T1000 (cell line): ENCODE measurements around the gene APOL2.
"Not testable (repeated sequence)": the region's sequence is repeated elsewhere in the genome, so short reads cannot be mapped to it uniquely, and the experiment has no call there.

Source experiments
- DNase-seq: peaks from one replicate; lab custom pipeline; 2025; ENCODE audit warnings: mixed read lengths; lab: John Stamatoyannopoulos, UW

APOL2 gene

DNA sequence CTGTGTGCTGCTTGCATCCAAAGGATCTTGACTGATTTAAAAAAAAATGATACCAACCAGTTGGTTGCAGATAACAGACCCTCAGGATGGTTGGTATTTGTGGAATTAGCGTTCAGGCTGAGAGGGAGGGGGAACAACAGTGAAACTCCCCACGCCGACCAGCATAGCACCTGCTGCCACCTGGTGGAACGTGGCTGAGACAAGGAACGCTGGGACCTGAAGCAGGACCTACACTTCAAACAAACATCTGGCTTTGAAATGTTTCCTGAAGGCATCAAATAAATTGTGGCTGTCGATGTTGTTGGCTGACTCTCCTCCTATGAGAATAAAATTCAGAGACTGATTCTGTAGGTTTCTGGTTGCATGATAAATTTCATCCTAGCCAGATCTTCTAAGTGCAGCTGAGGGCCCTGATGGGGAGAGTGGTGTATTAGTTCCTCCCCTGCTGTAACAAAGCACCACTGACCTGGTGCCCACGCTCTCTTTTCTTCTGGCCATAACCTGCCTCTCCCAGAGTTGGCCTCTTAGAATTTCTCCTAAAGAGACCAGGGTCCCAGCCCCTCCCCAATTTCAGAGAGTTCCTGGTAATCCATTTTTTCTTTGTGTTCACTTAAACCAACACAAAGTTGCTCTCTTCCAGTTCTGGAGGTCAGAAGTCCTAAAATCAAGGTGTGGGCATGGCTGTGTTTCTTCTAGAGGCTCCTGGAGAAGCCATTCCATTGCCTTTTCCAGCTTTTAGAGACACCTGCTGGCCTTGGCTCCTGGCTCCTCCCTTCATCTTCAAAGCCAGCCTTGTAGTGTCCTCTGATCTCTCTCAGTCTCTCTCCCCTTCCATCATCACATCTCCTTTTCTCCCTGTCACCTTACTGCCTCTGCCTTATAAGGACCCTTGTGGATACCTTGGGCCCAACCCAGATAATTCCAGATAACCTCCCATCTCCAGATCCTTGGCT, 17.3 kb downstream of the APOL2 start:
- no peak for DNase-seq

- DNase-seq: no peak
Measured at GRCh38 chr22:36220451-36220921, 18.8 kb downstream of the APOL2 start.

GRCh38 chr22:36218648-36219193, 20.6 kb downstream of the APOL2 start:
- DNase-seq: no peak

DNA sequence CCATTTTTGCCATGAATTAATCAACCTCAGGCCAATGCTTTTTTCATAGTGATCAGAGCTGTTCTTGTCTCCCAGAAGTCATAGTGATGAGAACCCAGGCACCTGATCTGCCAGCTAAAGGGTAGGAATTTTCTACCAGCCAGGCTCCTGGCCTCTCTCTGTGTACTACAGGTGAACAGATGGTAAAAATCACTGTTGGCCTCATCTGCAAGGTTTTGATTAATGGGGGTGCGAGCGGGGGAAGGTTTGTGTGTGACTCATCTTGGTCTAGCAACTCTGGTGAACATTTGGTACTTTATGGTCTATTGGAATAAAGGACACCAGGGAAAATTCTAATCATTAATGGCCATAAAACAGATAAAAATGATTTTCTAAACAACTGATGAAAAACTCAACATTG, 23.3 kb downstream of the APOL2 start:
- no peak for DNase-seq

DNA sequence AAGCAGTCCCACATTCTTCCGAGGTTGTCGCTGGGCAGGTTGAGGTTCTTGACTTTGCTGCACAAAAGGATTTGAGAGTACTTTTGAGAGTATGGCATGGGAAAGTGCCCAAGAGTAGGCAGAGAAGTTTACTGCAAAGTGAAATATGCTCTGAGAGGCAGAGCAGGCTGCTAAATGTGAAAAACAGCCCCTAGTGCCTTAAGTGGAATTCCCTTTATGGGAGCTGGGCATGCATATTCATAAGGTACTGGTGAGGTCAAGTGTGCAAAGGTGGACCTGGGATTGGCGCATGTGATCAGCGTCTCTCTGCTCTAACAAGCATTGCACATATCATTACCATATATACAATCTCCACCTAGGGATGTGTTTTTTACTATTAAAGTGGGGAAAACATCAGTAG, 25.7 kb downstream of the APOL2 start:
- no peak for DNase-seq

DNA sequence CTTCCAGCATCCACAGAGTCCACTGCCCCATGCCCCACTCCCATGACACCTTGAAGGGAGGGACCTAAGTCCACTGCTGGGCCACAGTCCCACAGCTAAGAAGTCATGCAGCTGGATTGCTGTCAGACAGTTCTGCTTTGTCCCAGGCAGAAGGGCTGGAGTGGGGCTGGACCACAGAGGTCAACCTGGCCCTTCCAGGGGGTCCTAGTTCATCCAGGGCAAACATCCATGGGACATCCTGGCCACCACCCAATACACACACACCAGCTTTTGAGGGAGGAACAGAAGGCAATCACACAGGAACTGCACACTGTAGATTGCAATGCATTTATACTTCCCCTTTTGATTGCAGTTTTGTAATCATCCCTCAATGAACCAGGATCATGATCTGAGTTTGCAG, 26.4 kb downstream of the APOL2 start:
- DNase-seq: no peak

DNA sequence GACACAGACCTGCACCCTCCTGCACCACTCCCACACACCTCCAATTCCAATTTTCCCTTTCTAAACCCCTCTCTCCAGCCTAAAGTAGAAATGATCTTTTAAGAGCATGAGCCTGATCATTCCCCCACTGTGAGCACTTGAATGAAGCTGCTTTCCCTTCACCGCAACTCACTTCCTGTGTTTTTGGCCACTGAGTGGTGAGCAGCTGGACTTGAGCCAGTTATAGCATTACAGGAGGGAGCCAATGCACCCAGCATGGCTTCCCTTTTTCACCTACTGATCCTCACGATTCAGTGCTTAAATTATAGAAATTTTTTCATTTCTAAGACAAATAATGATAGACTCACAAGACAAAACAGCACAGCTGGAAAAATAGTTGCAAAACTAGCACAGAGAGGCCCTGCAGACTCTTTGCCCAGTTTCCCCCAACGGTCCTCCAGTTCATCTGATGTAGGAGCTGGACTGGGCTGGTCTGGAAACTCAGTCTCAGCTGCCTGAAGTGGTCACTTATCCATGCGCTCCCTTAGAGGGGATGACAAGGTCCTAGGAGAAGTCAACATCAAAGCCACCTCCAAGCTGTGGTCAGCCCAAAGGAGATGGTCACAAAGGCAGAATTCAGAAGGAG, 28.0 kb downstream of the APOL2 start:
- DNase-seq: no peak

DNA sequence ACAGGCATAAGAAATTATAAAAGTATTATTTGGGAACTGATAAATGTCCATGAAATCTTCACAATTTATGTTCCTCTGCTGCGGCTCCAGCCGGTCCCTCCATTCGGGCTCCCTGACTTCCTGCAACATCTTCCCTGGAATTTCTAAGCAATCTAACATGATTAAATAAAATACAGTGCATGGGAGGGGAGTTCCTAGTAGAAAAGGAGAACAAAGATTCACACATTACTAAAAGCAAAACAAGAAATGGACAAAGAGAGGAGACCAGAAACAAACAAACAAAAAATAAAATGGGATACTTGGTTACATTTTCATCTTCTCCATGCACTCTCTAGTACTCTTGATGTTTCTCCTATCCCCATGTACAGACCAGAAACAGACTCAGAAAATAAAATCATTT, 29.1 kb downstream of the APOL2 start:
- no peak for DNase-seq

DNA sequence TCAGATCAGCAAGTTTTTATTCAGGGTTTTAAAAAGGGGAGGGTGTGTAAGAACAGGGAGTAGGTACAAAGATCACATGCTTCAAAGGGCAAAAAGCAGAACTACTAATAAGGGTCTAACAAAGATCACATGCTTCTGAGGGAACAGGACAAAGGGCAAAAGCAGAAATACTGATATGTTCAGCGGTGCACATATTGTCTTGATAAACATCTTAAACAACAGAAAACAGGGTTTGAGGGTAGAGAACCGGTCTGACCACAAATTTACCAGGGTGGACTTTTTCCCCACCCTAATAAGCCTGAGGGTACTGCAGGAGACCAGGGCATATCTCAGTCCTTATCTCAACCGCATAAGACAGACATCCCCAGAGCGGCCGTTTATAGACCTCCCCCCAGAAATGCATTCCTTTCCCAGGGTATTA, 29.8 kb downstream of the APOL2 start:
- not testable (repeated sequence) for DNase-seq

DNA sequence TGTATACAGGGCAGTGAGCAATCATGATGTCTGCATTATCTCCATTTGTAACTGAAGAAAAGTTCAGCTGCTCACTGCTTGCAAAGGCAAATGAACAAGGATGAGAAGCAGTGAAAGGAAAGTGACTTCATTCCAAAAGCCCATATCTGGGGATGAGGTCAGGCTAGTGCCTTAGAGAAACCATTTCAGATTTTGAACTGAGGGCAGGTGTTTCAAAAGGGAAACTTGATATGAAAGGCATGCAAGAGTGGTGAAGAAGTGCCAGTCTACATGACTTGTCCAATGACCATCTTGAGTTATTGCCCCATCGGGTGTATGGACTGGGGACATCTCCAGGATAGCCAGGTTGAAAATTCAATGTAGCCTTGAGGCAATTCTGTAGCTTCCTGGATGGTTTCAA, 30.4 kb downstream of the APOL2 start:
- DNase-seq: no peak

- DNase-seq: no peak
Measured at GRCh38 chr22:36208162-36208765, 31.1 kb downstream of the APOL2 start.

DNA sequence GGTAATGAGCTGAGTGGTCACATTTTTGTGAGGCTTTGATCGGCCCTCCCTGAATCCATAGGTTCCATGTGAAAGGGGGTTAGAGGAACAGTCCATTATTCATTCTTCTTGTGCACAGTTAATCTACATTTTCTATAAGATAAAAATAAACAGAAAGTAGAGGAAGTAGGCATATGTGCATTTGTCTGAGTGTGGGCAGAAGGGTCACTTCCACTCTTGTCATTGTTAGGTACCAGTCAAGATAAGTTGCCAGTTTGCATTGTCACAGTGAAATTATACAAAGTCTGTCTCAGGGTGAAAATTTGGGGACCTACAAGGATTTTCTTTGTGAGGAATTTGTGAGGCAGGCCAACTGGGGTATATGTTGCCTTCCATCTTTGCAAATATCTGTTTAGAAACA, 33.1 kb downstream of the APOL2 start:
- DNase-seq: no peak

DNA sequence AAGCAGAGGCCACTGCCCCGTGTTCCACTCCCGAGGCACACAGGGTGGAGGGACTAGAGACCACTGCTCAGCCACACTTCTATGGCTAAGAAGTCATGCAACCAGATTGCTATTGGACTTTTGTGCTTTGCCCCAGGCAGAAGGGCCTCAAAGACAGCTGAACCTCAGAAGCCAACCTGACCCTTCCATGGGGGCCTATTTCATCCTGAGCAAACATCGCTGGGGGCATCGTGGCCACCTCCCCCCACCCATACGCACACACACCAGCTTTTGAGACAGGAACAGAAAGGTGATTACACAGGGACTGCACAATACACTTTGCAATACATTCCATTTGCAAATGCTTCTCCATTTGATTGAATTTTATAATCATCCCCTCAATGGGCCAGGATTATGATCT, 33.8 kb downstream of the APOL2 start:
- not testable (repeated sequence) for DNase-seq

DNA sequence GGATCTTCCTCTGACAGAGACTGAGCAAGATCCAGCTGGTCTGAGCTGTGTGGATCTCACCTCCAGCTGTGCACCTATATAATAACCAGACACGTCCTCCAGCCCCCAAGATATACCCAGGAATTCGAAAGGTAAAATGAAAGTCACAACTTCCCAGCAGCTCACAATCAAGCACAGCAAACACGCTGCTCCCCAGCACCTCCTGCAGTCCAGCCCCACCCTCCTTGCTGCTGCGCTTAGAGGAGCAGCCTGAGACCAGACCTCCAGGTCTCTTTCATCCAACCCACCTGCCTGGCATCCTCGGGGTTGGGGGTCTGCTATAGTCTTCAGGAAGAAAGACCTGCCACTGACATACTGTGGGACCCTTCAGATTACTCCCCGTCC, 34.7 kb downstream of the APOL2 start:
- no peak for DNase-seq

GRCh38 chr22:36204001-36204631, 35.2 kb downstream of the APOL2 start:
- no peak for DNase-seq

DNA sequence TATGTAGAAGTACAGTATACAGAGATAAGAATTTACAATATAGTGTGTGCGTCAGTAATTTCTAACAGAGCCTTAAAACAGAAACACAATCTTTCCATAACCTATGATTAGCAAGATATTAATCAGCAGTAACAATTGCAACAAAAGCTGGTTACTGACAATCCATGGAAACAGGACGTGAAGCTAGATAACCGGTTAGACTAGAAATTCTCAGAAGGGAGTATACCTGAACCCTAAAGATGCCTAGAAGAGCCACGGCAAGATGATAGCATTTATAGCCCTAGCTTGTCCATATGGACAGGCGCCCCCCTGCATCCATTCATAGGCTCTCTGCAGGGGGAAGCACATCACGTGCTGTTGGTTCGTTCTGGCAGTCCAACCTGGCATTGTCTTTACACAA, 35.9 kb downstream of the APOL2 start:
- not testable (repeated sequence) for DNase-seq

- DNase-seq: not testable (repeated sequence)
Measured at GRCh38 chr22:36202906-36203305, 36.4 kb downstream of the APOL2 start.

DNA sequence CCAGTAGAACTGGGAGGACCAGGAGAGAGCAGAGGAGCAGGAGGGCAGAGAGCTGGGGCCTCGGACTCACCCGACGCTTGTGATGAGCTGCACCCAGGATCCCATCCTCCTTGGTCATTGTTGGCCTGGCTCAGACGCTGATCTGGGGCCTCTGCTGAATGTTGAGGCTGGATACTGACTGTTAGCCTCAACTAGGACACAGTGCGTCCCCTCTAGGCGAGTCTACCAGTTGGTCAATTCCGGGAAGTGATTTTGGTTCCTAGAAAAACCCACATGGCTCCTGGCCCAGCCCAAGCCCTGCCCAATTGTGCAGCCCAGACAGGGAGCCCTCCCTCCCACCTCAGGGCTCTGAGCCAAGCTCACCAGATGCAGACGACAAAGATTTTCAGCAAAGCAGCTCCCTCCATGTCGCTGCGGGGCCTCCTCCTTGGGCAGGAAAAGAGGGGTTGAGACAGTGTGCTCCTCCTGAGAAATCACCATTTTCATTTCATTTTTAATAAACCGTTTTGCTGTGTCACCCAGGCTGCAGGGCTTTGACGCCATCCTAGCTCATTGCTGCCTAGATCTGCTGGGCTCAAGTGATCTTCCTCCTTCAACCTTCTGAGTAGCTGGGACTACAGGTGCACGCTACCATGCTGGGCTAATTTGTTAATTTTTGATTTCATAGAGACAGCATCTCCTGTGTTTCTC, 37.6 kb downstream of the APOL2 start, which contains the start of gene APOL4:
TSS of gene APOL4 (minus strand) at position 180 of the 690 bp plus-strand sequence. CDS start at position 105, 75 bp downstream.
- no peak for DNase-seq

DNA sequence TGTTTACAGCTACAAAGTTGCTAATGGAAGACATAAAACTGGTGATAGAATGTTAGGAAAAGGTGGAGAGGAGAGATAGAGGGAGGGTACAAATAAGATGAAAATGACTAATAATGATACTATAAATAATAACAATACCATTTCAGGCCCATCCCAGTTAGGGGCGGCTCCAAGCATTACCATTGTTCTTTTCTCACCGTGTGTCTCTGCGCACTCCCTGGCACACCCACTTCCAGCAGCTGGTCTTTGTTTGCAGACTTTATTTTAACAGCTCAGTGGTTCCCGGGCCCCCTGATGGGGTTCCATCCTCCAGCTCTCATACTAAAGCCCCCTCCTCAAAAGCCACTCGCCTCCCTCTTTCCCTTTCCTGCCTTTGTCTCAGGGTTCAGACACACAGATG, 38.3 kb downstream of the APOL2 start:
- not testable (repeated sequence) for DNase-seq

DNA sequence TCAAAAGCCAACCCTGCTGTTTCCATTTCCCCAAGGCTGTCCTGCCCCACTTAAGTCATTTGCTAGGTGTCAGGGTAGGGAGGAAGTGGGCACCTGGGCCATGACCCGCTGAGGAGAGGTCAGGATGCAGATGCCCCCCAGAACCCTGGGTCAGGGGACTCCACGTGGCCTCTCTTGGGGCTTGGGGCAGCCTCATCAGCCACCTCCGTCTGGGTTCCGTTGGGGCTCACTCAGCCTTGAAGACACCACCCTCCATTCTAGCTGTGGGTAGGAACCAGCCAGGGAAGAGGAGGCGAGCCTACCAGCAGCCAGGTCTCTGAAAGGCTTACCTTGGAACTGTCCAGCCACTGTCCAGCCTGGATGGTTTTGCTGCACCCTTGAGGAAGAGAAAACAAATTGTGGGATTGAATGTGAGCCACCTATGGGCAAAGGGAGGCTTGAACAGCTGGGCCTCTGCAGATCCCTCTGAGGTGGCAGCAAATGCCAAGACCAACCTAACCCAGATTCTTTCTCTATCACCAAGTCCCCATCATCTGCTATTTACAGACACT, 40.3 kb downstream of the APOL2 start:
- DNase-seq: no peak

DNA sequence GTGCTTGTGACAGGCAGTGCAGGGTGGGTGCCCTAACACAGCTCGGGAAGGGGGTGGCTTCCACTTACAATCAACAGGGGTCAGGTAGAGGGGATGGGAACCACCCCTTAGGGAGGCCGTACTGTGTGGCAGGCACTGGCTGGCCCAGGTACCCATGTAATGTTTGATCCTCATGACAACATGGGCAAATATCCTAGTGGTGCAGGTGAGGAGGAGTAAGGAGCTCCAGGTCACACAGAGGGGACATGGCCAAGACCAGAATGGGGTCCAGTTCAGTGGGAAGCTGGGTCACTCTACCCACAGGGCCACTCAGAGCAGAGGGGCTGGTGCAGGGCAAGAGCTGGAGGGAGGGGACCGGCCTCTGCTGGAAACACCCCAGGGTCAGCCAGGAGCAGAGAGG, 40.8 kb downstream of the APOL2 start:
- no peak for DNase-seq
